HG03354 (cell line): Measurements from ENCODE around the gene KIF18A.

Experiments
- ATAC-seq: cut with Tn5 transposase; IDR thresholded peaks from one replicate; pipeline ENCODE4 v1.9.1; 2021; ENCODE audit warnings: mild to moderate bottlenecking; ENCODE audit not compliant: unreplicated experiment, poor library complexity, severe bottlenecking

KIF18A gene

GRCh38 chr11:28049338-28050216 lies 58.4 kb downstream of the KIF18A start:
- ATAC-seq = no peak

- ATAC-seq = no peak
Observed at GRCh38 chr11:28048812-28049211, 59.1 kb downstream of the KIF18A start.

GRCh38 chr11:28043930-28044709 lies 63.8 kb downstream of the KIF18A start:
- ATAC-seq = no peak

- ATAC-seq = no peak
Observed at GRCh38 chr11:28040384-28040783, 67.6 kb downstream of the KIF18A start.

GRCh38 chr11:28038775-28039174 lies 69.2 kb downstream of the KIF18A start:
- ATAC-seq = no peak

GRCh38 chr11:28026634-28027290 lies 81.2 kb downstream of the KIF18A start:
- ATAC-seq = peak; percentile 81

GRCh38 chr11:28017816-28018215 lies 90.1 kb downstream of the KIF18A start:
- ATAC-seq = no peak

- ATAC-seq = no peak
Observed at GRCh38 chr11:28011813-28012212, 96.1 kb downstream of the KIF18A start.

GRCh38 chr11:28009996-28010395 lies 98.0 kb downstream of the KIF18A start:
- no peak for ATAC-seq

GRCh38 chr11:28009388-28009787 lies 98.6 kb downstream of the KIF18A start:
- ATAC-seq = no peak

GRCh38 chr11:28003615-28004014 lies 104.3 kb downstream of the KIF18A start:
- ATAC-seq = no peak

- no peak for ATAC-seq
Observed at GRCh38 chr11:27998552-27998951, 109.4 kb downstream of the KIF18A start.

- no peak for ATAC-seq
Observed at GRCh38 chr11:27997344-27997743, 110.6 kb downstream of the KIF18A start.

GRCh38 chr11:27996066-27996465 lies 111.9 kb downstream of the KIF18A start:
- no peak for ATAC-seq

GRCh38 chr11:27995083-27995482 lies 112.9 kb downstream of the KIF18A start:
- ATAC-seq = no peak

GRCh38 chr11:27991736-27992135 lies 116.2 kb downstream of the KIF18A start:
- no peak for ATAC-seq

- no peak for ATAC-seq
Observed at GRCh38 chr11:27977527-27977926, 130.4 kb downstream of the KIF18A start.

GRCh38 chr11:27977031-27977430 lies 130.9 kb downstream of the KIF18A start:
- ATAC-seq = no peak

GRCh38 chr11:27976262-27976661 lies 131.7 kb downstream of the KIF18A start:
- ATAC-seq = no peak

- no peak for ATAC-seq
Observed at GRCh38 chr11:27973851-27974536, 134.0 kb downstream of the KIF18A start.
